Endothelial cell (in vitro differentiated cells): ENCODE data around the gene TAF1A. TPM values are rescaled to one million over a fixed set of nuclear protein-coding genes. Genes with fewer than 3 reads are reported as not detected.

Experiments used
- DNase-seq: peaks from one replicate; pipeline ENCODE4 v3.0.0; 2021; ENCODE audit warnings: low spot score
- H3K27ac Mint-ChIP-seq: one replicate; pipeline ENCODE4 v1.8.0; 2021; ENCODE audit warnings: mixed read lengths, inconsistent platforms; ENCODE audit not compliant: unreplicated experiment
- H3K27me3 Mint-ChIP-seq: one replicate; pipeline ENCODE4 v1.8.0; 2021; ENCODE audit warnings: mild to moderate bottlenecking, moderate library complexity, mixed read lengths, inconsistent platforms; ENCODE audit not compliant: unreplicated experiment
- H3K36me3 Mint-ChIP-seq: one replicate; pipeline ENCODE4 v1.8.0; 2021; ENCODE audit warnings: mild to moderate bottlenecking, low read depth, mixed read lengths, inconsistent platforms; ENCODE audit not compliant: unreplicated experiment
- H3K4me1 Mint-ChIP-seq: one replicate; pipeline ENCODE4 v1.8.0; 2021; ENCODE audit warnings: mild to moderate bottlenecking, mixed read lengths, inconsistent platforms; ENCODE audit not compliant: unreplicated experiment
- H3K4me3 Mint-ChIP-seq: one replicate; pipeline ENCODE4 v1.8.0; 2021; ENCODE audit warnings: mild to moderate bottlenecking, mixed read lengths, inconsistent platforms; ENCODE audit not compliant: unreplicated experiment
- H3K9me3 Mint-ChIP-seq: one replicate; pipeline ENCODE4 v1.8.0; 2021; ENCODE audit warnings: mixed read lengths, inconsistent platforms; ENCODE audit not compliant: unreplicated experiment
- total RNA-seq: library from RNA; stranded (reverse); fragmentation: NEBNext Ultra II Directional; extraction: Animal tissue kit (Norgen Biotek cat#: 25700); gene quantifications from one replicate; pipeline ENCODE4 v1.2.1, GENCODE V29; 2021; ENCODE audit not compliant: unreplicated experiment
- TF ChIP-seq, protein P1 (sequence below): fragments of 200-600 bp; sonication (generic); IDR thresholded peaks from one replicate; pipeline ENCODE4 v1.5.0; 2021; ENCODE audit warnings: antibody characterized with exemption; ENCODE audit not compliant: unreplicated experiment

TAF1A gene
- total RNA-seq, 1 donor from 2014 or later = 6.6 TPM

DNA sequence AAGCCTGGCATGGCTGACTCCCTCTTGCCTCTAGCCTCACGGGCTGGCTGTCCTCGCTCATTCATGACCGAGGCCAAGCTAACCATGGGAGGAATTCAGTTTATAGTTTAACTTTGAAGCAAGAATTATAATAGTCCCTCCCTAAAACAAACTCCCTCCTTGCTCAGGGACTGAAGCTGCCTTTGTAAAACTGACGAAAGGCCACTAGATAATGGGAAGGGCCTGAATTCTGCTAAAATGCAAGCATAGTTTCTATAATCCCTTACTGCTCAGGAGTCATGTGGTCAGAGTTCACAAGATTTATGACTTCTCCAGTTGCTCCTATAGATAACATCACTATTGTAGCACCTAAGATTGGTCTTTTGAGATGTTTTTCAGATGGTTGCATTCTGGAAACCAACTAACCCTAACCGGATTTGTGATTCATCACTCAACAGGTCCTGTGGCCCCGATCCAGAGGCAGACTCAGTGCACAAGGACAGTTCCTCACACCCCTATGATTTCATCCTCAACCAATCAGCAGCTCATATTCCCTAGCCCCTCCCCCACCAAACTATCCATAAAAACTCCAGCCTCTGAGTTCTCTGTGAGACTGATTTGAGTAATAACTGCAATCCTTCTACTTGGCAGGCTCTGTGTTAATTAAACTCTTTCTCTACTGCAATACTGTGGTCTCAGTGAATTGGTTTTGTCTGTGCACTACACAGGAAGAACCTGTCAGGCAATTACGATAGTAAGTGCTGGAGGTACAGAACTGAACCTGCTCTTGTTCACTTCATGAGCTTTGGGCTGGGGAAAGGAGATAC lies 68.2 kb downstream of the TAF1A start:
- Mint-ChIP-seq H3K27me3 (no peaks in the 10 kb centered on the region), H3K4me3 (no peak overlapping the region), H3K9me3 (no peaks in the 10 kb centered on the region), H3K36me3 (no peaks in the 10 kb centered on the region), H3K27ac (no peak overlapping the region), H3K4me1 (peaks cover 3% of the 10 kb centered on the region)
- no peak for DNase-seq
- TF ChIP-seq, protein P1, sequence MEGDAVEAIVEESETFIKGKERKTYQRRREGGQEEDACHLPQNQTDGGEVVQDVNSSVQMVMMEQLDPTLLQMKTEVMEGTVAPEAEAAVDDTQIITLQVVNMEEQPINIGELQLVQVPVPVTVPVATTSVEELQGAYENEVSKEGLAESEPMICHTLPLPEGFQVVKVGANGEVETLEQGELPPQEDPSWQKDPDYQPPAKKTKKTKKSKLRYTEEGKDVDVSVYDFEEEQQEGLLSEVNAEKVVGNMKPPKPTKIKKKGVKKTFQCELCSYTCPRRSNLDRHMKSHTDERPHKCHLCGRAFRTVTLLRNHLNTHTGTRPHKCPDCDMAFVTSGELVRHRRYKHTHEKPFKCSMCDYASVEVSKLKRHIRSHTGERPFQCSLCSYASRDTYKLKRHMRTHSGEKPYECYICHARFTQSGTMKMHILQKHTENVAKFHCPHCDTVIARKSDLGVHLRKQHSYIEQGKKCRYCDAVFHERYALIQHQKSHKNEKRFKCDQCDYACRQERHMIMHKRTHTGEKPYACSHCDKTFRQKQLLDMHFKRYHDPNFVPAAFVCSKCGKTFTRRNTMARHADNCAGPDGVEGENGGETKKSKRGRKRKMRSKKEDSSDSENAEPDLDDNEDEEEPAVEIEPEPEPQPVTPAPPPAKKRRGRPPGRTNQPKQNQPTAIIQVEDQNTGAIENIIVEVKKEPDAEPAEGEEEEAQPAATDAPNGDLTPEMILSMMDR = no peak

Other genes starting within 250 kb of the TAF1A start
- 0.62 TPM for gene HHIPL2, start 41.8 kb downstream of the TAF1A start, total RNA-seq
- 48.5 TPM for gene MIA3, start 28.2 kb upstream of the TAF1A start, total RNA-seq
- gene AIDA, start 122.6 kb upstream of the TAF1A start, total RNA-seq = 93.4 TPM
- gene BROX, start 122.6 kb upstream of the TAF1A start, total RNA-seq = 38.4 TPM
- gene FAM177B, start 147.3 kb upstream of the TAF1A start, total RNA-seq = not detected
- 27.2 TPM for gene DISP1, start 225.1 kb upstream of the TAF1A start, total RNA-seq